Tibial nerve (tissue), 4 donors: Measurements from ENCODE around the gene ASTN2. TPM values are rescaled to one million over a fixed set of nuclear protein-coding genes. Genes with fewer than 3 reads are reported as not detected.

ENCODE experiments used
- DNase-seq, 2 donors: peaks; one replicate each; pipeline ENCODE4 v3.0.0-alpha.2; 2019; ENCODE audit warnings: low spot score in 2 of 2
- H3K27ac ChIP-seq, 4 donors: fragments of 200-600 bp; sonication (generic) in 3 of 4; one replicate each; pipeline ENCODE4 v1.5.1; 2017 to 2019; ENCODE audit warnings: mild to moderate bottlenecking in 1 of 4
- H3K27me3 ChIP-seq, 2 donors: fragments of 200-600 bp; sonication (generic) in 1 of 2; one replicate each; pipeline versions ENCODE4 v1.5.1 to v1.6.0; 2017 to 2019
- H3K36me3 ChIP-seq, 3 donors: fragments of 200-600 bp; sonication (generic); one replicate each; pipeline ENCODE4 v1.5.1; 2018 to 2019
- H3K4me1 ChIP-seq, 4 donors: fragments of 200-600 bp; sonication (generic) in 3 of 4; one replicate each; pipeline ENCODE4 v1.5.1; 2017 to 2019
- H3K4me3 ChIP-seq, 4 donors: fragments of 200-600 bp; sonication (generic) in 3 of 4; one replicate each; pipeline ENCODE4 v1.5.1; 2017 to 2019; ENCODE audit warnings: mild to moderate bottlenecking in 1 of 4, moderate library complexity in 1 of 4
- H3K9me3 ChIP-seq, 4 donors: fragments of 200-600 bp; sonication (generic) in 3 of 4; one replicate each; pipeline ENCODE4 v1.5.1; 2017 to 2019
- EP300 ChIP-seq, 2 donors: sonication (generic); formaldehyde crosslinking; IDR thresholded peaks; one replicate each; pipeline ENCODE4 v1.6.1; 2017; ENCODE audit warnings: antibody characterized with exemption in 2 of 2, mild to moderate bottlenecking in 1 of 2
- POLR2A ChIP-seq, 2 donors: fragments of 450-650 bp; IDR thresholded peaks; one replicate each; pipeline ENCODE4 v1.6.1; 2017; ENCODE audit warnings: antibody characterized with exemption in 2 of 2, mild to moderate bottlenecking in 2 of 2, moderate library complexity in 2 of 2
- WGBS, 2 donors: methylation state at CpG; one replicate each; pipeline ENCODE4 v1.1.5; 2018; 5-methylcytosine and 5-hydroxymethylcytosine counted together
- total RNA-seq, 4 donors: library from RNA; depleted of rRNA; stranded (reverse); fragments of >200 nt; gene quantifications; one replicate each; pipeline ENCODE4 v1.1.0, GENCODE V29; 2016
- TF ChIP-seq, protein P1 (sequence below), 5 experiments: fragments of 200-600 bp in 3 of 5; fragments of 450-650 bp in 2 of 5; sonication (generic) in 3 of 5; IDR thresholded peaks; one replicate each; pipeline ENCODE4 v1.5.1; 2016 to 2019; ENCODE audit warnings: antibody characterized with exemption in 5 of 5, mild to moderate bottlenecking in 3 of 5, moderate library complexity in 2 of 5

Gene ASTN2
- total RNA-seq, 4 donors from 2014 or later, result 9.0 to 14.9 (median 12.3) TPM

DNA sequence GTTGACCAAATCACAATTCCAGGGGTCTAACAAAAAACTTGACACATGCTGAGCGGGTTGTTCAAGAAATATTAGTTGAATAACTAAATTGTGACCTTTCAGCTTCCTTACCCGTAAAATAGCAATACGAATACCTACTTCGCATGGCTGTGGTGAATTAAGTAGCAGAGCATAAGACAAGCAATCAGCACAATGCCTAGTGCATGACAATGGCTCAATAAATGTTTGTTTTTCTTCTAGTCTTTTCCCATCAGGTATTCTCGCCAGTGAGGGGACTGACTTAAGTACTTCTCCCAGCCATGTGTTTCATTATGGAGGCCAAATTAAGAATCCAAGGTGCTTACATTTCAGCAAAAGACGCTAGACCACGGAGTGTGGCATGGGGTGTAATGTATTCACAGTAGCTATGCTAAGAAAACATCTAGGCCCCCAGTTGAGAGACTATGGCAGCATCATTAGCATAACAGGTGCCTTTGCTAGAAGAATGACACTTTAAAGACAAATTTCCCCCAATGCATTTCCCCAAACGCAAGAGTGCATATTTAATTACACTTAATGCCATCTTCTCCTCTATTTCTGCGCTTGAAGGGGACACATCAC lies 145.9 kb downstream of the ASTN2 start:
- H3K27me3 ChIP-seq, result no peaks in the 10 kb centered on the region
- TF ChIP-seq, protein P1, sequence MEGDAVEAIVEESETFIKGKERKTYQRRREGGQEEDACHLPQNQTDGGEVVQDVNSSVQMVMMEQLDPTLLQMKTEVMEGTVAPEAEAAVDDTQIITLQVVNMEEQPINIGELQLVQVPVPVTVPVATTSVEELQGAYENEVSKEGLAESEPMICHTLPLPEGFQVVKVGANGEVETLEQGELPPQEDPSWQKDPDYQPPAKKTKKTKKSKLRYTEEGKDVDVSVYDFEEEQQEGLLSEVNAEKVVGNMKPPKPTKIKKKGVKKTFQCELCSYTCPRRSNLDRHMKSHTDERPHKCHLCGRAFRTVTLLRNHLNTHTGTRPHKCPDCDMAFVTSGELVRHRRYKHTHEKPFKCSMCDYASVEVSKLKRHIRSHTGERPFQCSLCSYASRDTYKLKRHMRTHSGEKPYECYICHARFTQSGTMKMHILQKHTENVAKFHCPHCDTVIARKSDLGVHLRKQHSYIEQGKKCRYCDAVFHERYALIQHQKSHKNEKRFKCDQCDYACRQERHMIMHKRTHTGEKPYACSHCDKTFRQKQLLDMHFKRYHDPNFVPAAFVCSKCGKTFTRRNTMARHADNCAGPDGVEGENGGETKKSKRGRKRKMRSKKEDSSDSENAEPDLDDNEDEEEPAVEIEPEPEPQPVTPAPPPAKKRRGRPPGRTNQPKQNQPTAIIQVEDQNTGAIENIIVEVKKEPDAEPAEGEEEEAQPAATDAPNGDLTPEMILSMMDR (IDR thresholded peaks at IDR 0.05), result no peak
- TF ChIP-seq POLR2A (IDR thresholded peaks at IDR 0.05) (no peak), EP300 (IDR thresholded peaks at IDR 0.05) (no peak)
- DNase-seq, result no peak
- no peaks in the 10 kb centered on the region for H3K9me3 ChIP-seq
- H3K4me1 ChIP-seq, result no peaks in the 10 kb centered on the region
- 76 to 79% methylated on average over 9 of the region's 9 CpGs for WGBS, 2 donors
- H3K36me3 ChIP-seq, result no peaks in the 10 kb centered on the region
- H3K27ac ChIP-seq, result no peak overlapping the region
- H3K4me3 ChIP-seq, result no peak overlapping the region

GRCh38 chr9:117266855-117267497 lies 147.9 kb downstream of the ASTN2 start:
- H3K9me3 ChIP-seq, result no peaks in the 10 kb centered on the region
- H3K27ac ChIP-seq, result no peak overlapping the region
- TF ChIP-seq, protein P1 (IDR thresholded peaks at IDR 0.05), result no peak
- no peak for TF ChIP-seq POLR2A (IDR thresholded peaks at IDR 0.05)
- no peak for TF ChIP-seq EP300 (IDR thresholded peaks at IDR 0.05)
- no peaks in the 10 kb centered on the region for H3K4me1 ChIP-seq
- H3K36me3 ChIP-seq, result no peaks in the 10 kb centered on the region
- 89 to 94% methylated on average over 2 of the region's 2 CpGs for WGBS, 2 donors
- no peak overlapping the region for H3K4me3 ChIP-seq
- DNase-seq, result no peak
- H3K27me3 ChIP-seq, result no peaks in the 10 kb centered on the region

DNA sequence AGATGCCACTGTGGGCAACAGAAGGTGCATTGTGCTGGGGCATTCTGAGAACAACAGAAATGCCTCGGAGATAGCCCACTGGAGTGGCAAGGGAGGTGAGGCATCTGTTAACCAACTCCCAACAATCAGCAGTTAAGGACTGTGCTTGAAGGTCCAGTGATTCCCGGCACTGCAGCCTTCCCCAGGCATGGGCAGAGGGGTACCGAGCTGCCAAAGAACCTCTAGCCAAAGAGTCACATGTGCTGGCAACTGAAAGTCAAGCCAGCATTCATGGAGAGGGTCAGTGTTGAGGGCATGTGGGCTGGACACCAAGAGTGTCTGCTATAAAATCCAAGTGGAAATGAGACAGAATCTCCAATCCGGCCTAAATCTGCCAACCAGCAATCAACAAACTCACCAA lies 149.6 kb downstream of the ASTN2 start:
- Histone ChIP-seq H3K4me3 (no peak overlapping the region), H3K36me3 (no peaks in the 10 kb centered on the region), H3K27ac (no peak overlapping the region), H3K27me3 (no peaks in the 10 kb centered on the region), H3K4me1 (no peaks in the 10 kb centered on the region), H3K9me3 (no peaks in the 10 kb centered on the region)
- no peak for TF ChIP-seq POLR2A (IDR thresholded peaks at IDR 0.05)
- TF ChIP-seq, protein P1 (IDR thresholded peaks at IDR 0.05), result no peak
- no peak for TF ChIP-seq EP300 (IDR thresholded peaks at IDR 0.05)
- DNase-seq, result no peak
- WGBS, 2 donors, result 50 to 56% methylated on average over 4 of the region's 4 CpGs

- Histone ChIP-seq H3K27me3 (no peaks in the 10 kb centered on the region), H3K27ac (no peak overlapping the region), H3K36me3 (no peaks in the 10 kb centered on the region), H3K9me3 (no peaks in the 10 kb centered on the region), H3K4me1 (no peaks in the 10 kb centered on the region), H3K4me3 (no peak overlapping the region)
- TF ChIP-seq, protein P1 (IDR thresholded peaks at IDR 0.05), result no peak
- TF ChIP-seq POLR2A (IDR thresholded peaks at IDR 0.05) (no peak), EP300 (IDR thresholded peaks at IDR 0.05) (no peak)
- WGBS, 2 donors, result 50 to 63% methylated on average over 8 of the region's 8 CpGs
- no peak for DNase-seq
Measured at GRCh38 chr9:117258184-117258866, 156.5 kb downstream of the ASTN2 start.

DNA sequence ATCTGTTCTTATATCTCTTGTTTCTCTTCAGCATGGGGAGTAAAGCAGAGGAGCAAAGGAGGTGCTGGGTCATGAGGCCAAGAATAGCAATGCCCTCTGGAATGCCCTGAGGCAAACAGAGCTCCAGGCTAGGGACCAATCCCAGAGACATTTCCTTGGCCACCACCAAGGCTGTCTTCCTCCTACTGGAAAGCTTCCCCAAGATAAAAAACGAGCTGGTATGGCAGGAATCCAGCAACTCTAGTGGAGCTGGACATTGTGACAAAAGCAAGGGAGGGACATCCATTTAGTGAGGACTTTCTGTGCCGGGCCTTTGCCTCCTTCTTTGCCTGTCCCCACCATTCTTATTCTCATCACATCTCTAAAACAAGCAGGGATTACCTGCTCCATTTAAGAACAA lies 161.6 kb downstream of the ASTN2 start:
- H3K9me3 ChIP-seq, result no peaks in the 10 kb centered on the region
- no peak overlapping the region for H3K4me3 ChIP-seq
- TF ChIP-seq POLR2A (IDR thresholded peaks at IDR 0.05) (no peak), EP300 (IDR thresholded peaks at IDR 0.05) (no peak)
- TF ChIP-seq, protein P1 (IDR thresholded peaks at IDR 0.05), result no peak
- no peak for DNase-seq
- H3K4me1 ChIP-seq, result no peaks in the 10 kb centered on the region
- 45 to 58% methylated on average over 2 of the region's 2 CpGs for WGBS, 2 donors
- H3K36me3 ChIP-seq, result no peaks in the 10 kb centered on the region
- no peak overlapping the region for H3K27ac ChIP-seq
- no peaks in the 10 kb centered on the region for H3K27me3 ChIP-seq
